GM23338 (cell line): ENCODE measurements around the gene SLX9. TPM values are rescaled to one million over a fixed set of nuclear protein-coding genes. Genes with fewer than 3 reads are reported as not detected.

Experiments
- ATAC-seq: fragments of 200-7000 bp; cut with Tn5 transposase; 3 replicates; pipeline ENCODE4 v1.9.1; 2020
- DNase-seq: peaks from one replicate; pipeline ENCODE4 v3.0.0-alpha.2; 2015; ENCODE audit warnings: low spot score
- H2AFZ ChIP-seq: fragments of 200-600 bp; sonication (generic); 2 replicates; pipeline ENCODE4 v1.8.0; 2016; ENCODE audit warnings: antibody characterized with exemption, mild to moderate bottlenecking, moderate library complexity
- H3F3A ChIP-seq: fragments of 200-600 bp; sonication (generic); replicated peaks from 2 replicates; pipeline ENCODE4 v1.8.0; 2017; ENCODE audit warnings: antibody characterized with exemption, mixed run types, low read depth
- H3K27ac ChIP-seq: fragments of 200-600 bp; sonication (generic); 2 replicates; pipeline ENCODE4 v1.6.1; 2016; ENCODE audit warnings: low read depth
- H3K27me3 ChIP-seq: fragments of 200-600 bp; sonication (generic); 2 replicates; pipeline ENCODE4 v1.8.0; 2016; ENCODE audit warnings: mild to moderate bottlenecking, mixed run types, moderate library complexity; ENCODE audit not compliant: insufficient read depth
- H3K36me3 ChIP-seq: fragments of 200-600 bp; sonication (generic); 2 replicates; pipeline ENCODE4 v1.8.0; 2016; ENCODE audit warnings: mild to moderate bottlenecking; ENCODE audit not compliant: insufficient read depth
- H3K4me1 ChIP-seq: fragments of 200-600 bp; sonication (generic); 2 replicates; pipeline ENCODE4 v1.8.0; 2016; ENCODE audit warnings: mild to moderate bottlenecking, moderate library complexity; ENCODE audit not compliant: insufficient read depth
- H3K4me2 ChIP-seq: fragments of 200-600 bp; sonication (generic); 2 replicates; pipeline ENCODE4 v1.7.1; 2017; ENCODE audit warnings: mixed run types
- H3K4me3 ChIP-seq: fragments of 200-600 bp; sonication (generic); 2 replicates; pipeline ENCODE4 v1.6.1; 2016; ENCODE audit warnings: mixed run types
- H3K79me2 ChIP-seq: fragments of 200-600 bp; sonication (generic); replicated peaks from 2 replicates; pipeline ENCODE4 v1.8.0; 2017; ENCODE audit warnings: mild to moderate bottlenecking; ENCODE audit not compliant: insufficient read depth
- H3K9me2 ChIP-seq: fragments of 200-600 bp; sonication (generic); 2 replicates; pipeline ENCODE4 v1.8.0; 2017; ENCODE audit not compliant: insufficient read depth
- H4K20me1 ChIP-seq: fragments of 200-600 bp; sonication (generic); replicated peaks from 2 replicates; pipeline ENCODE4 v1.8.0; 2017; ENCODE audit warnings: mild to moderate bottlenecking; ENCODE audit not compliant: insufficient read depth
- H3K27ac Mint-ChIP-seq: 2 replicates; pipeline ENCODE4 v1.8.0; 2020; ENCODE audit warnings: inconsistent platforms, mild to moderate bottlenecking, moderate library complexity, mixed read lengths
- H3K27me3 Mint-ChIP-seq: 3 replicates; pipeline ENCODE4 v1.8.0; 2022; ENCODE audit warnings: low read depth, mild to moderate bottlenecking, moderate library complexity, mixed read lengths, inconsistent platforms; ENCODE audit not compliant: insufficient read depth, poor library complexity
- H3K36me3 Mint-ChIP-seq: 3 replicates; pipeline ENCODE4 v1.8.0; 2021; ENCODE audit warnings: low read depth, mild to moderate bottlenecking, inconsistent platforms, moderate library complexity, mixed read lengths
- H3K4me1 Mint-ChIP-seq: 3 replicates; pipeline ENCODE4 v1.8.0; 2020; ENCODE audit warnings: mild to moderate bottlenecking, inconsistent platforms, mixed read lengths
- H3K4me3 Mint-ChIP-seq: 3 replicates; pipeline ENCODE4 v1.8.0; 2021; ENCODE audit warnings: moderate library complexity, mild to moderate bottlenecking, inconsistent platforms, mixed read lengths
- H3K9me3 Mint-ChIP-seq: 3 replicates; pipeline ENCODE4 v1.8.0; 2020; ENCODE audit warnings: moderate library complexity, mild to moderate bottlenecking, inconsistent platforms, mixed read lengths
- CREB1 ChIP-seq: fragments of 250-450 bp; sonication (Bioruptor Pico); IDR thresholded peaks from 2 replicates; pipeline ENCODE4 v1.5.0; 2020; ENCODE audit warnings: low read depth, mild to moderate bottlenecking, moderate library complexity
- EZH2 ChIP-seq: fragments of 200-600 bp; sonication (generic); IDR thresholded peaks from one replicate; pipeline ENCODE4 v1.8.0; 2017; ENCODE audit warnings: antibody characterized with exemption, mild to moderate bottlenecking, low read depth; ENCODE audit not compliant: unreplicated experiment
- JUNB ChIP-seq: IDR thresholded peaks from one replicate; pipeline ENCODE4 v1.6.1; 2016; ENCODE audit warnings: antibody characterized with exemption; ENCODE audit not compliant: unreplicated experiment
- NANOG ChIP-seq: IDR thresholded peaks from 2 replicates; pipeline ENCODE4 v1.6.1; 2016; ENCODE audit warnings: antibody characterized with exemption, borderline replicate concordance
- REST ChIP-seq: IDR thresholded peaks from one replicate; pipeline ENCODE4 v1.6.1; 2018; ENCODE audit warnings: antibody characterized with exemption; ENCODE audit not compliant: unreplicated experiment
- STAT1 ChIP-seq: IDR thresholded peaks from one replicate; pipeline ENCODE4 v1.6.1; 2016; ENCODE audit warnings: antibody characterized with exemption; ENCODE audit not compliant: unreplicated experiment
- ZNF462 ChIP-seq: fragments of 250-450 bp; sonication (Bioruptor Pico); IDR thresholded peaks from 2 replicates; pipeline ENCODE4 v1.5.0; 2020; ENCODE audit warnings: mild to moderate bottlenecking, moderate library complexity
- polyA plus RNA-seq: library from polyadenylated mRNA; unstranded; fragments of >200 nt; fragmentation: Nextera tagmentation; extraction: Ambion mirVana; gene quantifications from 2 replicates; pipeline ENCODE4 v1.2.1, GENCODE V29; 2016
- total RNA-seq: library from RNA; depleted of rRNA; stranded (reverse); fragments of >200 nt; shearing (Covaris generic); gene quantifications from 2 replicates; pipeline ENCODE4 v1.2.3, GENCODE V29; 2014

SLX9 gene
- total and polyA plus RNA-seq, 2 experiments from 2014 or later, result 41.5 to 46.9 TPM

GRCh38 chr21:44990921-44991320, 51.1 kb downstream of the SLX9 start:
- H3K27me3 Mint-ChIP-seq, result peaks cover 8% of the 10 kb centered on the region
- no peaks in the 10 kb centered on the region for H3K9me2 ChIP-seq
- H3F3A ChIP-seq, result no peaks in the 10 kb centered on the region
- H3K36me3 ChIP-seq, result no peaks in the 10 kb centered on the region
- no peak overlapping the region for H2AFZ ChIP-seq
- H3K27me3 ChIP-seq, result no peaks in the 10 kb centered on the region
- H3K36me3 Mint-ChIP-seq, result no peaks in the 10 kb centered on the region
- H3K27ac Mint-ChIP-seq, result no peak overlapping the region
- H3K9me3 Mint-ChIP-seq, result no peaks in the 10 kb centered on the region
- ATAC-seq (no peak), DNase-seq (no peak)
- no peak overlapping the region for H3K27ac ChIP-seq
- no peaks in the 10 kb centered on the region for H4K20me1 ChIP-seq
- no peaks in the 10 kb centered on the region for H3K4me1 Mint-ChIP-seq
- no peak overlapping the region for H3K4me2 ChIP-seq
- H3K4me1 ChIP-seq, result no peaks in the 10 kb centered on the region
- TF ChIP-seq REST (no peak), NANOG (no peak), EZH2 (no peak), ZNF462 (CRISPR knock-in tag) (no peak), JUNB (no peak), STAT1 (no peak), CREB1 (no peak)
- H3K4me3 Mint-ChIP-seq, result no peak overlapping the region
- H3K79me2 ChIP-seq, result no peaks in the 10 kb centered on the region
- no peak overlapping the region for H3K4me3 ChIP-seq
